GM23248 (cell line): ENCODE data around the gene RALGDS.
"Not testable (repeated sequence)": the region's sequence is repeated elsewhere in the genome, so short reads cannot be mapped to it uniquely, and the experiment has no call there.

Experiments
- EZH2 ChIP-seq: fragments of 200-600 bp; sonication (generic); IDR thresholded peaks from 2 replicates; pipeline ENCODE4 v1.6.1; 2018; ENCODE audit warnings: antibody characterized with exemption, mild to moderate bottlenecking; ENCODE audit not compliant: insufficient read depth, poor library complexity, severe bottlenecking
- EZH2phosphoT487 ChIP-seq: fragments of 200-600 bp; sonication (generic); IDR thresholded peaks from 2 replicates; pipeline ENCODE4 v1.6.1; 2018; ENCODE audit warnings: antibody characterized with exemption, moderate library complexity, mild to moderate bottlenecking, low read depth; ENCODE audit not compliant: insufficient read depth

DNA sequence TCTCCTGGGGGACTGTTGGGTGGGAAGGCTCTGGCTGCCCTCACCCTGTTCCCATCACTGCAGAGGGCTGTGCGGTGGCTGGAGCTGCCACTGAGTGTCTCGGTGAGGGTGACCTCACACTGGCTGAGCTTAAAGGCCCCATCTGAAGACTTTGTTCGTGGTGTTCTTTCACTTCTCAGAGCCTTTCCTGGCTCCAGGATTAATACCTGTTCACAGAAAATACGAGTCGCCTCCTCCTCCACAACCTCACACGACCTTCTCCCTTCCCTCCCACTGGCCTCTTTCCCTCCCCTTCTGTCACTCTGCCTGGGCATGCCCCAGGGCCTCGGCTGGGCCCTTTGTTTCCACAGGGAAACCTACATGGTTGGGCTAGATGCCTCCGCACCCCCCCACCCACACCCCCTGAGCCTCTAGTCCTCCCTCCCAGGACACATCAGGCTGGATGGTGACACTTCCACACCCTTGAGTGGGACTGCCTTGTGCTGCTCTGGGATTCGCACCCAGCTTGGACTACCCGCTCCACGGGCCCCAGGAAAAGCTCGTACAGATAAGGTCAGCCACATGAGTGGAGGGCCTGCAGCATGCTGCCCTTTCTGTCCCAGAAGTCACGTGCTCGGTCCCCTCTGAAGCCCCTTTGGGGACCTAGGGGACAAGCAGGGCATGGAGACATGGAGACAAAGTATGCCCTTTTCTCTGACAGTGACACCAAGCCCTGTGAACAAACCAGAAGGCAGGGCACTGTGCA is 59.8 kb downstream of the RALGDS start:
- TF ChIP-seq EZH2phosphoT487, EZH2: not testable (repeated sequence)
